ENCODE measurements around the gene AAMDC.
"Not testable (repeated sequence)": the region's sequence is repeated elsewhere in the genome, so short reads cannot be mapped to it uniquely, and the experiment has no call there.

AAMDC gene

DNA sequence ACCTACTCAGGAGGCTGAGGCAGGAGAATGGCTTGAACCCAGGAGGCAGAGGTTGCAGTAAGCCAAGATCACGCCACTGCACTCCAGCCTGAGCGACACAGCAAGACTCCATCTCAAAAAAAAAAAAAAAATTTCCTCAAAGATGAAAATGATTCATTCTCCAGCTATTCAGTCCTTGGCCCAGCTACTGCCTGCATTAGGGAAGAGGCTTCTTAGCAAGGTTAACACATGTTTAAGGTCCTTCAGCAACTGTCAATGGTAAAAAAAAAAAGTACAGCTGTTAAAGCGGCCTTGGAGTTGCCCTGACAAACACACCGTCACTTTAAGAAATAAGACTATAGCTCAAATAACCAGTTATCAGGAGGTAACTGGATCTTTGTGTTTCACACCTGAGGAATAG, 57.3 kb downstream of the AAMDC start:
- not testable (repeated sequence) for DNase-seq; H3K4me3 ChIP-seq (ENCODE audit: insufficient read depth, low read depth, low read length, poor library complexity, severe bottlenecking); H3K4me1 ChIP-seq (ENCODE audit: control insufficient read depth, insufficient read depth, low read length, poor library complexity, severe bottlenecking); H3K27ac ChIP-seq (ENCODE audit: insufficient read depth, low read length, poor library complexity, severe bottlenecking); H3K9me3 ChIP-seq (ENCODE audit: control insufficient read depth, low read length); H3K27me3 ChIP-seq (replicated peaks; ENCODE audit: control insufficient read depth, insufficient read depth, low read length, poor library complexity, severe bottlenecking)
- H3K36me3 ChIP-seq (ENCODE audit: control insufficient read depth, insufficient read depth, low read length) = peaks cover 41% of the 10 kb centered on the region

DNA sequence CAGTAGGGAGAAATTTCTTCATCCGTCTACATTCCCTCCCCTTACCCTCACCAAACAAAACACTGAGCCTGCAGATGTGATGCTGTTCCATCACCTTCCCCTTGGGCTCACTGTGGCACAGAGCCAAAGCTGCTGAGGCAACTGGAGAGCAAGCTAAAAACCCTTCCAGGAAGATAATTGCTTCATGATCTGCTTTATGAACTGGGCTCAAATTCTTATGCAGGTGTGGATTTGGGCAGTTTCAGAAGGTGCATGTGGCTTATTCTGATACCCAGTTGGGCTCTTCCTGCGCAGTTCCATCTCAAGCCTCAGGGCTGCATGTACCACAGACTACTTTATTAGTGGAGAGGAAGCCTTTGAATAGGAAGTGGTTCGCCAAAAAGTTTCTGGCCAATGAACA, 58.3 kb downstream of the AAMDC start:
- no peak overlapping the region for H3K27ac ChIP-seq (ENCODE audit: insufficient read depth, low read length, poor library complexity, severe bottlenecking)
- no peak overlapping the region for H3K4me3 ChIP-seq (ENCODE audit: insufficient read depth, low read depth, low read length, poor library complexity, severe bottlenecking)
- H3K9me3 ChIP-seq (ENCODE audit: control insufficient read depth, low read length) = no peaks in the 10 kb centered on the region
- no peaks in the 10 kb centered on the region for H3K27me3 ChIP-seq (replicated peaks; ENCODE audit: control insufficient read depth, insufficient read depth, low read length, poor library complexity, severe bottlenecking)
- H3K36me3 ChIP-seq (ENCODE audit: control insufficient read depth, insufficient read depth, low read length) = peaks cover 49% of the 10 kb centered on the region
- no peaks in the 10 kb centered on the region for H3K4me1 ChIP-seq (ENCODE audit: control insufficient read depth, insufficient read depth, low read length, poor library complexity, severe bottlenecking)
- no peak for DNase-seq

DNA sequence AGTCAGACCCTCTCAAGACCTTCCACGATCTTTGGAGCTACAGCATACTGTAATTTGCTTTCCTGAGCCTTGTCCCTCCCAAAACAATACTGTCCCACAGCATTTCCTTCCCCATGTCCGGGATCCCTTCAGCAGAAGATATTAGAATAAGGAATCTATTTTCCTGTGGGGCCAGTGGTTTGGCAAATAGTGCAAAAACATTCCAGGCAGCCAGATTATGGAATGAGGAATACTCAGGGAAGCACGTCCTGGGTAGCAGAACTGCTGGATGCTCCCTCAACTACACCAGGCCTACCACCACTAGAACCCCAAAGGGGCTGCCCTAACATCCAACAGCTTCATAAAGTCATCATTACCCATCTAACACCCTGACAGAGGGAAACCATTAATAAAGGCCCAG, 61.5 kb downstream of the AAMDC start:
- no peaks in the 10 kb centered on the region for H3K9me3 ChIP-seq (ENCODE audit: control insufficient read depth, low read length)
- peaks cover 52% of the 10 kb centered on the region for H3K36me3 ChIP-seq (ENCODE audit: control insufficient read depth, insufficient read depth, low read length)
- no peak overlapping the region for H3K27ac ChIP-seq (ENCODE audit: insufficient read depth, low read length, poor library complexity, severe bottlenecking)
- no peak overlapping the region for H3K4me3 ChIP-seq (ENCODE audit: insufficient read depth, low read depth, low read length, poor library complexity, severe bottlenecking)
- no peaks in the 10 kb centered on the region for H3K27me3 ChIP-seq (replicated peaks; ENCODE audit: control insufficient read depth, insufficient read depth, low read length, poor library complexity, severe bottlenecking)
- DNase-seq = no peak
- no peaks in the 10 kb centered on the region for H3K4me1 ChIP-seq (ENCODE audit: control insufficient read depth, insufficient read depth, low read length, poor library complexity, severe bottlenecking)

DNA sequence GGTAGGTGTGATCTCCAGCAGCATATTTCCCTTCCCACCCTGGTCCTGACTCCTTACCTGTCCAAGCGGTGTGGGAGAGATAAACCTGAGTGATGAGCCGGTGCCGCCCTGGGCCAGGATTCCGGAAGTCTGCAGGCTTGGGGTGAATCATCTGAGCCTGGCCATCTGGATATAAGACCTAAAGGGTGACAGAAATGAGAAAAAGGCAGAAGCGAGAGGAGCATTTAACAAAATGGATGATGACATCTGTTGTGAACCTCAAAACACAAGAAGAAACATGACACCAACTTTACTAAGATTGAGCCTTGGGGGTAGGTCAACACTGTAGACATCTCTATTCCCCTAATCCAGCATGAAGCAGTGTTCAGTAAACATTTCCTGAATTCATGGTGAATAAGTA, 62.8 kb downstream of the AAMDC start:
- Histone ChIP-seq H3K27ac (ENCODE audit: insufficient read depth, low read length, poor library complexity, severe bottlenecking) (no peak overlapping the region), H3K4me1 (ENCODE audit: control insufficient read depth, insufficient read depth, low read length, poor library complexity, severe bottlenecking) (no peaks in the 10 kb centered on the region), H3K27me3 (replicated peaks; ENCODE audit: control insufficient read depth, insufficient read depth, low read length, poor library complexity, severe bottlenecking) (no peaks in the 10 kb centered on the region), H3K4me3 (ENCODE audit: insufficient read depth, low read depth, low read length, poor library complexity, severe bottlenecking) (no peak overlapping the region), H3K36me3 (ENCODE audit: control insufficient read depth, insufficient read depth, low read length) (peaks cover 50% of the 10 kb centered on the region), H3K9me3 (ENCODE audit: control insufficient read depth, low read length) (no peaks in the 10 kb centered on the region)
- no peak for DNase-seq

DNA sequence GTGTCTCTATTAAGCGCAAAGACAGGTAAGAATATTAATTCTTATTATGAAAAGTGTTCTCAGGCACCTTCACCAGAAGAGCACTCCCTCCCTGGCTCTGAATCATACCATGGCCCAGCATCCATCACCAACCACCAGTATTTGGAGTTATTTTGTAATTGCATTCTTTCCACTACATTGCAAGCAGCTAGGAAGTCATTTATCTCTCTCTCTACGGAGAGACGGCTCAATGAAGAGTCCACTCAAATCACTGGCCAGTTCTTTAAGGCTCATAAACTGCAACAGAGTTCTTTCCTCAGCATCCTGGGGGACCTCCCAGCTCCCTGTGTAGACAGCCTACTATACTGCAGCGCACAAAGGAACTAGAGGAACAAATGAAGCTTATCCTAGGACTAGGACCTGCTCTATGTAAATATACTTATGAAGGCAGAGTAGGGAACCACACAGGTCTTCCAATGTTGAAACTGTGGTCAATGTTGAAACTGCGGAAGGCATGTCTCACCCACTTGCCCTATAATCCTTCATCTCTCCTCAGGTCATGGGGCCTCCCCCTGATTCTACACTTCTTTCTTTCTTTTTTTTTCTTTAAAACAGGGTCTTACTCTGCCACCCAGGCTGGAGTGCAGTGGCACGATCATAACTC, 63.4 kb downstream of the AAMDC start:
- Histone ChIP-seq H3K27me3 (replicated peaks; ENCODE audit: control insufficient read depth, insufficient read depth, low read length, poor library complexity, severe bottlenecking) (no peaks in the 10 kb centered on the region), H3K36me3 (ENCODE audit: control insufficient read depth, insufficient read depth, low read length) (peaks cover 50% of the 10 kb centered on the region), H3K4me3 (ENCODE audit: insufficient read depth, low read depth, low read length, poor library complexity, severe bottlenecking) (no peak overlapping the region), H3K27ac (ENCODE audit: insufficient read depth, low read length, poor library complexity, severe bottlenecking) (no peak overlapping the region), H3K9me3 (ENCODE audit: control insufficient read depth, low read length) (no peaks in the 10 kb centered on the region), H3K4me1 (ENCODE audit: control insufficient read depth, insufficient read depth, low read length, poor library complexity, severe bottlenecking) (no peaks in the 10 kb centered on the region)
- DNase-seq = no peak

DNA sequence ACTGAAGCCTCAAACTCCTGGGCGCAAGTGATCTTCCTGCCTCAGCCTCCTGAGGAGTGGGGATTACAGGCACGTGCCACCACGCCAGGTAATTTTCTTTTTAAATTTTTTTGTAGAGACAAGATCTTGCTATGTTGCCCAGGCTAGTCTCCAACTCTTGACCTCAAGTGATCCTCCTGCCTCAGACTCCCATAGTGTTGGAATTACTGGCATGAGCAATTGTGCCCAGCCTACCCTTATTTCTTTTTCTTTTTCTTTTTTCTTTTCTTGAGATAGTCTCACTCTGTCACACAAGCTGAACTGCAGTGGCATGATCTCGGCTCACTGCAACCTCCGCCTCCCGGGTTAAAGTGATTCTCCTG, 63.9 kb downstream of the AAMDC start:
- no peaks in the 10 kb centered on the region for H3K4me1 ChIP-seq (ENCODE audit: control insufficient read depth, insufficient read depth, low read length, poor library complexity, severe bottlenecking)
- DNase-seq = no peak
- no peaks in the 10 kb centered on the region for H3K27me3 ChIP-seq (replicated peaks; ENCODE audit: control insufficient read depth, insufficient read depth, low read length, poor library complexity, severe bottlenecking)
- H3K27ac ChIP-seq (ENCODE audit: insufficient read depth, low read length, poor library complexity, severe bottlenecking) = no peak overlapping the region
- H3K9me3 ChIP-seq (ENCODE audit: control insufficient read depth, low read length) = no peaks in the 10 kb centered on the region
- peaks cover 50% of the 10 kb centered on the region for H3K36me3 ChIP-seq (ENCODE audit: control insufficient read depth, insufficient read depth, low read length)
- no peak overlapping the region for H3K4me3 ChIP-seq (ENCODE audit: insufficient read depth, low read depth, low read length, poor library complexity, severe bottlenecking)

DNA sequence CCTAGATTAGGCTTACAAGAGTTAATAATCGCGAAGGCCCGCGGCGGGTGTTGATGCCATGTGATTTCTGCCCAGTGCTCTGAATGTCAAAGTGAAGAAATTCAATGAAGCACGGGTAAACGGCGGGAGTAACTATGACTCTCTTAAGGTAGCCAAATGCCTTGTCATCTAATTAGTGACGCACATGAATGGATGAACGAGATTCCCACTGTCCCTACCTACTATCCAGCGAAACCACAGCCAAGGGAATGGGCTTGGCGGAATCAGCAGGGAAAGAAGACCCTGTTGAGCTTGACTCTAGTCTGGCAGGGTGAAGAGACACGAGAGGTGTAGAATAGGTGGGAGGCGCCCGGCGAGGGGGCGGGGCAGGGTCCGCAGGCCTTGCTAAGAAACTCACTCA, 65.5 kb downstream of the AAMDC start:
- Histone ChIP-seq H3K36me3 (ENCODE audit: control insufficient read depth, insufficient read depth, low read length) (peaks cover 36% of the 10 kb centered on the region), H3K9me3 (ENCODE audit: control insufficient read depth, low read length) (no peaks in the 10 kb centered on the region)

DNA sequence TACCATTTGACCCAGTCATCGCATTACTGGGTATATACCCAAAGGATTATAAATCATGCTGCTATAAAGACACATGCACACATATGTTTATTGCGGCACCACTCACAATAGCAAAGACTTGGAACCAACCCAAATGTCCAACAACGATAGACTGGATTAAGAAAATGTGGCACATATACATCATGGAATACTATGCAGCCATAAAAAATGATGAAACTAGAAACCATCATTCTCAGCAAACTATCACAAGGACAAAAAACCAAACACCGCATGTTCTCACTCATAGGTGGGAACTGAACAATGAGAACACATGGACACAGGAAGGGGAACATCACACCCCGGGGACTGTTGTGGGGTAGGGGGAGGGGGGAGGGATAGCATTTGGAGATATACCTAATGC, 68.1 kb downstream of the AAMDC start:
- peaks cover 16% of the 10 kb centered on the region for H3K36me3 ChIP-seq (ENCODE audit: control insufficient read depth, insufficient read depth, low read length)
- not testable (repeated sequence) for H3K27ac ChIP-seq (ENCODE audit: insufficient read depth, low read length, poor library complexity, severe bottlenecking); H3K27me3 ChIP-seq (replicated peaks; ENCODE audit: control insufficient read depth, insufficient read depth, low read length, poor library complexity, severe bottlenecking); H3K4me3 ChIP-seq (ENCODE audit: insufficient read depth, low read depth, low read length, poor library complexity, severe bottlenecking); H3K9me3 ChIP-seq (ENCODE audit: control insufficient read depth, low read length); H3K4me1 ChIP-seq (ENCODE audit: control insufficient read depth, insufficient read depth, low read length, poor library complexity, severe bottlenecking); DNase-seq

More for the DNA sequence above, 65.5 kb downstream of the AAMDC start:
- H3K4me3 ChIP-seq (ENCODE audit: insufficient read depth, low read depth, low read length, poor library complexity, severe bottlenecking) = no peak overlapping the region
- H3K27ac ChIP-seq (ENCODE audit: insufficient read depth, low read length, poor library complexity, severe bottlenecking) = no peak overlapping the region
- no peak for DNase-seq
- no peaks in the 10 kb centered on the region for H3K27me3 ChIP-seq (replicated peaks; ENCODE audit: control insufficient read depth, insufficient read depth, low read length, poor library complexity, severe bottlenecking)
- no peaks in the 10 kb centered on the region for H3K4me1 ChIP-seq (ENCODE audit: control insufficient read depth, insufficient read depth, low read length, poor library complexity, severe bottlenecking)

DNA sequence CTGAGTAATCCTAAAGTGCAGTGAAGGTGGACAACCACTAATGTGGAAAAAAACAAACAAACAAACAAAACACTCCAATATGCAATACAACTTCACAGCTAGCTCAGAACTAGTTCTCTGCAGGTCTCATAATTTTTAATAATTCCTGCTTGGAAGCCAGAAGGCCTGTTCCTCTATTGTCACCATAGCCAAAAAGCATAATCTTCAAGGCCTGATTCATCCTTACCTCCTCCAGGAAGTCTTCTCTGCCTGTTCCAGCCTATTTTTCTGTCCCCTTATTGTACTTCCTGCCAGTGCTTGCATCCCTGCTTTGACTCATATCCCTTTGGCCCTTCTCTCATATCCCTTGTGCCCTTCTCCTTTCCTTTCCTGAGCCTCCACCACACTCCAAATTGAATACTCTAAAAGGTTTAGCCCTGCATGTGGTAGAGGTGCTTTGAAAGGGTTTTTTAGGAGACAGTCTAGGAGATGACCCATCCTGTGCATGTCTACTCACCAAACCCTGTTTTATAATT, 69.2 kb downstream of the AAMDC start:
- H3K27ac ChIP-seq (ENCODE audit: insufficient read depth, low read length, poor library complexity, severe bottlenecking); H3K9me3 ChIP-seq (ENCODE audit: control insufficient read depth, low read length); H3K27me3 ChIP-seq (replicated peaks; ENCODE audit: control insufficient read depth, insufficient read depth, low read length, poor library complexity, severe bottlenecking); H3K4me1 ChIP-seq (ENCODE audit: control insufficient read depth, insufficient read depth, low read length, poor library complexity, severe bottlenecking); DNase-seq; H3K4me3 ChIP-seq (ENCODE audit: insufficient read depth, low read depth, low read length, poor library complexity, severe bottlenecking): not testable (repeated sequence)
- H3K36me3 ChIP-seq (ENCODE audit: control insufficient read depth, insufficient read depth, low read length) = peaks cover 12% of the 10 kb centered on the region

DNA sequence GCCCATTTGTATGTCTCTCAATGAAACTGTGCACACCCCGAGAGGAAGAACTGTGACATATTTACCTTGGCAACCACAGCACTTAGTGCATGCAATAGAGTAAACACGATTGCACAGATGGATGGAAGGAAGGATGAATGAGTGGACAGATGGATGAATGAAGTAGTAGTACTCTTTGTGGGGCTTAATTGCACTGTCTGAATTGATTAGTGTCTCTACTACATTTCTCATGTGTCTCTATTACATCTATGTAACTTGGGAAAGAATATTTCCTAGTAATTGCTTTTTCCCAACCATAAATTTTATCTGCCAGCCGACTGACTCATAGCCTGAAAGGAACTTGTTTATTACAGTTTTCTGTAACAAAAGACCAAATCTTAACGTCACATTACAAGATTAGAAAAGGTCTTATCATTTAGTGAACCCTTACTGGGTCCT, 69.7 kb downstream of the AAMDC start:
- DNase-seq; H3K27me3 ChIP-seq (replicated peaks; ENCODE audit: control insufficient read depth, insufficient read depth, low read length, poor library complexity, severe bottlenecking); H3K27ac ChIP-seq (ENCODE audit: insufficient read depth, low read length, poor library complexity, severe bottlenecking); H3K9me3 ChIP-seq (ENCODE audit: control insufficient read depth, low read length); H3K4me3 ChIP-seq (ENCODE audit: insufficient read depth, low read depth, low read length, poor library complexity, severe bottlenecking); H3K4me1 ChIP-seq (ENCODE audit: control insufficient read depth, insufficient read depth, low read length, poor library complexity, severe bottlenecking); H3K36me3 ChIP-seq (ENCODE audit: control insufficient read depth, insufficient read depth, low read length): not testable (repeated sequence)

Data from effector memory CD4-positive, alpha-beta T cell (primary cell).